ENCODE results near the gene LINGO1.

DNA sequence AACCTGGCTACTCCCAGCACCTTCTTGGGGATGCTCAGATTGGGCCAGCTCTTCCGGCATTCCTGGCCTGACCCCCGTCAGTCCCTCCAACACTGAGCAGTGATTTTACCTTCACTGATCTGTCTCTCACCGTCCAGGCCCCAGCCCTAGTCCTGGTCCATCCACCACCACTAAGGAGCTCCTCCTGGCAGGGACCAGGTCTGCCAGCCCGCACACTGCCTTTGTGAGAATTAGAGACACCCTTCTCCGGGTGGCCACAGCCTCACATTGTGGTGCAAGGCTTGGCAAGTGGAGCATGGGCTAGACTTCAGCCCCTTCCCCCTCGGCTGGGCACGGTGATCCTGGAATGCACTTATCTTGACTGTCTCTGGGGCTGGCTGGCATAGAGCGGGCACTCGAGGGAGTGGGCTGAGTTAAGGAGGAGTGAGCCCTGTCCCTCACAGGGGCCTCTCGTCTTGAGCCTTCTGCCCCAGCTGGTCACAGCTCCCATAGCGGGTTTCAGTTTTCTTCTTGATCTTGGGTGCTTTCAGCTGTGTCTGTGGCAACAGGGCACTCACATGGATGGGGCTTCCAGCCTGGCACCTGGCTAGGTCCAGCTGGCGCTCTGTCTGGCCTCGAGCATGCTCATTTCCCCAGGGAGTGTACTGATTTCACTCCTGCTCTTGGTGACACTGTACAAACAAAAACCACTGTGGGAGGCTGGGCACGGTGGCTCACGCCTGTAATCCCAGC is 53.9 kb downstream of the LINGO1 start:
- TF ChIP-seq, protein P1, sequence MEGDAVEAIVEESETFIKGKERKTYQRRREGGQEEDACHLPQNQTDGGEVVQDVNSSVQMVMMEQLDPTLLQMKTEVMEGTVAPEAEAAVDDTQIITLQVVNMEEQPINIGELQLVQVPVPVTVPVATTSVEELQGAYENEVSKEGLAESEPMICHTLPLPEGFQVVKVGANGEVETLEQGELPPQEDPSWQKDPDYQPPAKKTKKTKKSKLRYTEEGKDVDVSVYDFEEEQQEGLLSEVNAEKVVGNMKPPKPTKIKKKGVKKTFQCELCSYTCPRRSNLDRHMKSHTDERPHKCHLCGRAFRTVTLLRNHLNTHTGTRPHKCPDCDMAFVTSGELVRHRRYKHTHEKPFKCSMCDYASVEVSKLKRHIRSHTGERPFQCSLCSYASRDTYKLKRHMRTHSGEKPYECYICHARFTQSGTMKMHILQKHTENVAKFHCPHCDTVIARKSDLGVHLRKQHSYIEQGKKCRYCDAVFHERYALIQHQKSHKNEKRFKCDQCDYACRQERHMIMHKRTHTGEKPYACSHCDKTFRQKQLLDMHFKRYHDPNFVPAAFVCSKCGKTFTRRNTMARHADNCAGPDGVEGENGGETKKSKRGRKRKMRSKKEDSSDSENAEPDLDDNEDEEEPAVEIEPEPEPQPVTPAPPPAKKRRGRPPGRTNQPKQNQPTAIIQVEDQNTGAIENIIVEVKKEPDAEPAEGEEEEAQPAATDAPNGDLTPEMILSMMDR (IDR thresholded peaks at IDR 0.05): no peak
- no peak for TF ChIP-seq POLR2A (IDR thresholded peaks at IDR 0.05)

All from right lobe of liver (tissue), 4 donors.